IPS DF 4.7 (cell line): Measurements from ENCODE around the gene TTC9C.
A peak's percentile ranks its signal among the peaks of the same experiment; 100 is the strongest.
"Not testable (repeated sequence)": the region's sequence is repeated elsewhere in the genome, so short reads cannot be mapped to it uniquely, and the experiment has no call there.

Experiments used
- DNase-seq: peaks from one replicate; pipeline ENCODE4 v3.0.0-alpha.2; 2013; ENCODE audit warnings: low spot score; ENCODE audit errors: extremely low read depth

The TTC9C gene

GRCh38 chr11:62709247-62710000 is 18.9 kb upstream of the TTC9C start:
- DNase-seq: no peak

- DNase-seq: no peak
Measured at GRCh38 chr11:62710001-62710345, 18.3 kb upstream of the TTC9C start.

- no peak for DNase-seq
Measured at GRCh38 chr11:62712276-62712812, 15.9 kb upstream of the TTC9C start.

GRCh38 chr11:62712861-62713260 is 15.4 kb upstream of the TTC9C start:
- no peak for DNase-seq

GRCh38 chr11:62713343-62713742 is 14.9 kb upstream of the TTC9C start:
- no peak for DNase-seq

- no peak for DNase-seq
Measured at GRCh38 chr11:62715150-62716130, 12.8 kb upstream of the TTC9C start.

GRCh38 chr11:62716206-62716605 is 12.1 kb upstream of the TTC9C start:
- DNase-seq: no peak

- no peak for DNase-seq
Measured at GRCh38 chr11:62716816-62717215, 11.5 kb upstream of the TTC9C start.

- DNase-seq: no peak
Measured at GRCh38 chr11:62719302-62719978, 8.8 kb upstream of the TTC9C start.

- no peak for DNase-seq
Measured at GRCh38 chr11:62721994-62722393, 6.3 kb upstream of the TTC9C start.

- DNase-seq: no peak
Measured at GRCh38 chr11:62724171-62724570, 4.1 kb upstream of the TTC9C start.

- no peak for DNase-seq
Measured at GRCh38 chr11:62725646-62726045, 2.6 kb upstream of the TTC9C start.

- DNase-seq: no peak
Measured at GRCh38 chr11:62726156-62726914, 2.0 kb upstream of the TTC9C start.

GRCh38 chr11:62726915-62727164 is 1.4 kb upstream of the TTC9C start:
- DNase-seq: no peak

- no peak for DNase-seq
Measured at GRCh38 chr11:62727165-62727871, 968 bp upstream of the TTC9C start, which contains the start of gene HNRNPUL2. Gene HNRNPUL2 (minus strand): TSS chr11:62727457. CDS start chr11:62727156, 301 bp downstream.

GRCh38 chr11:62727872-62728170 is 465 bp upstream of the TTC9C start:
- peak; percentile 96 for DNase-seq

GRCh38 chr11:62730076-62730475 is 1.8 kb downstream of the TTC9C start:
- DNase-seq: not testable (repeated sequence)

GRCh38 chr11:62732830-62733229 is 4.5 kb downstream of the TTC9C start:
- DNase-seq: no peak

- no peak for DNase-seq
Measured at GRCh38 chr11:62737196-62737595, 8.9 kb downstream of the TTC9C start.

- no peak for DNase-seq
Measured at GRCh38 chr11:62747475-62748160, 19.3 kb downstream of the TTC9C start.
